Fibroblast of peridontal ligament (primary cell): Measurements from ENCODE around the gene MLEC.

ENCODE experiments used
- DNase-seq: peaks from one replicate; pipeline ENCODE4 v3.0.0-alpha.2; 2010; ENCODE audit errors: extremely low read depth

The MLEC gene, protein sequence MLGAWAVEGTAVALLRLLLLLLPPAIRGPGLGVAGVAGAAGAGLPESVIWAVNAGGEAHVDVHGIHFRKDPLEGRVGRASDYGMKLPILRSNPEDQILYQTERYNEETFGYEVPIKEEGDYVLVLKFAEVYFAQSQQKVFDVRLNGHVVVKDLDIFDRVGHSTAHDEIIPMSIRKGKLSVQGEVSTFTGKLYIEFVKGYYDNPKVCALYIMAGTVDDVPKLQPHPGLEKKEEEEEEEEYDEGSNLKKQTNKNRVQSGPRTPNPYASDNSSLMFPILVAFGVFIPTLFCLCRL

DNA sequence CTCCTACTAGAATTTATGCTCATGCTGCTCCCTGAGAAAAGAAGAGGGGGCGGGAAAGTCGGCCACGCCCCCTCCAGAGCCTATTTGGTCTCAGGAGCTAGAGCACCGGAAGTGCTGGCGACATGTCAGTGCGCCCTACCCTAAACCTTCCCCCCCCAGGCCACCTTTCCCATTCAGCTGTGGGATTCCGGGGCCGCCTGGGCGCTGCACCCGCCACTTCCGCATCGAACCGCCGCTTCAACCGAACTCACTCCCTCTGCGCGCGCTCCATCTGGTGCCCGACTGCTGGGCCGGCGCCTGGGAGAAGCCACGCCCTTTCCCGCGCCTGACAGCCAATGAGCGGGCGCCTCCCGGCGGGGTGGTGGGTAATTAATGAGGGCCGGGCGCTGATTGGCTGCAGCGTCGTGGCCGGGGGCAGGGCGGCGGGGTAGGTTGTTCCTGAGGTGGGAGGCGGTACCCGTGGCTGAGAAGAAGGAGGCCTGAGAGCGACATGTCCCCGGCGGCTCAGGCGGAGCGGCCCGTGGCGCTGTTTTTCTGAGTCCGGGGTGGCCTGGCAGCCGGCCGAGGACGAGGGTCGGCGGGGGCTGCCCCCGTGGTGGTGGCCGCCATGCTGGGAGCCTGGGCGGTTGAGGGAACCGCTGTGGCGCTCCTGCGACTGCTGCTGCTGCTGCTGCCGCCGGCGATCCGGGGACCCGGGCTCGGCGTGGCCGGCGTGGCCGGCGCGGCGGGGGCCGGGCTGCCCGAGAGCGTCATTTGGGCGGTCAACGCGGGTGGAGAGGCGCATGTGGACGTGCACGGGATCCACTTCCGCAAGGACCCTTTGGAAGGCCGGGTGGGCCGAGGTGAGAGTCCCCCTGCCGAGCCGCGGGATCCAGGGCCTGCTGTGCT lies at the start of gene MLEC:
Gene MLEC, plus strand, starts transcription at position 460 of the 888 bp plus-strand sequence. Its CDS starts 148 bp downstream, at position 608.
- peak; percentile 96 for DNase-seq

DNA sequence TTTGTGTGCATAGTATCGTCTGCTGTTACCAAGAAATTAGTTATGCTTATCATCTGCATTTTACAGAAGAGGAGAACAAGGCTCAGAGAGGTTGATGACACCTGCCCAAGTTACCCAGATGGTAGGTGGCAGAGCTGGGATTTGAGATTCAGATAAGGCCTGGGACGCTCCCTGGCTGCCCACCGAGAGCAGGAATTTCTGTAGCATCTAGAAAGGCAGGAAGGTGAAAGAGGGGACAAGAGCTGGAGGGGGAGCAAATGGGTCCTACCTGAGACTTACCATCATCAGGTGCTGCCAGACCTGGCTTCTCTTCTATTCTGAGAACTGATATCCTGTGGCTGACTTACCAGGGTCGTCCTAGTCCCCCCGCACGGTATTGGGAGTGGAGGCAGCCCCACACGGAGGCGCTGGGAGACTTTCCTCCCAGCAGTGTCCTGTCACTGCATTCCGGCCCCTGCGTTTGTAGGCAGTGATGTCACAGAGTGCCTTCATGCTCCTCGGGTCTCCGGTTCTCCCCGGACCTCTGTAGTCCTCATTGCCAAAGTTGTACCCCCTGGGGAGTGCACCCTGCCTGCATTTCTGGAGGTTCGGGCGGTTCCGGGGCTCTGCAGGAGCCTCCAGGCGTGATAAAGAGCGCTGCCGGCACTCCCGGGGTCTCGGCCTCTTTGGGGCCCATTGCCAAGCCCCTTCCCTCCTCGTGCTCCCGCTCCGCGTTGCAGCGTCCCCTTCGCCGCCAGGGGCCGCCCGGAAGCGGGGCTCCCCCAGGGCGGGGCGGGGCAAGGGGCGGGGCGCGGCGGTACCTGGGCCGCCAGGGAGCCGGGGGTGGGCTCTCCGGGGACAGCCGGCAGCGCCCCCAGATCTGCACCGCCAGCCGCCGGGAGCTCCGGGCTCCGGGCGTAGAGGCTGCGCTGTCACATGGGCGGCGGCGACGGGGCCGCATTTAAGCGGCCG lies 46.9 kb upstream of the MLEC start, which contains the start of gene CABP1:
Gene CABP1, plus strand, starts transcription at position 856 of the 951 bp plus-strand sequence. Its CDS starts 60 bp downstream, at position 916.
- DNase-seq = no peak

DNA sequence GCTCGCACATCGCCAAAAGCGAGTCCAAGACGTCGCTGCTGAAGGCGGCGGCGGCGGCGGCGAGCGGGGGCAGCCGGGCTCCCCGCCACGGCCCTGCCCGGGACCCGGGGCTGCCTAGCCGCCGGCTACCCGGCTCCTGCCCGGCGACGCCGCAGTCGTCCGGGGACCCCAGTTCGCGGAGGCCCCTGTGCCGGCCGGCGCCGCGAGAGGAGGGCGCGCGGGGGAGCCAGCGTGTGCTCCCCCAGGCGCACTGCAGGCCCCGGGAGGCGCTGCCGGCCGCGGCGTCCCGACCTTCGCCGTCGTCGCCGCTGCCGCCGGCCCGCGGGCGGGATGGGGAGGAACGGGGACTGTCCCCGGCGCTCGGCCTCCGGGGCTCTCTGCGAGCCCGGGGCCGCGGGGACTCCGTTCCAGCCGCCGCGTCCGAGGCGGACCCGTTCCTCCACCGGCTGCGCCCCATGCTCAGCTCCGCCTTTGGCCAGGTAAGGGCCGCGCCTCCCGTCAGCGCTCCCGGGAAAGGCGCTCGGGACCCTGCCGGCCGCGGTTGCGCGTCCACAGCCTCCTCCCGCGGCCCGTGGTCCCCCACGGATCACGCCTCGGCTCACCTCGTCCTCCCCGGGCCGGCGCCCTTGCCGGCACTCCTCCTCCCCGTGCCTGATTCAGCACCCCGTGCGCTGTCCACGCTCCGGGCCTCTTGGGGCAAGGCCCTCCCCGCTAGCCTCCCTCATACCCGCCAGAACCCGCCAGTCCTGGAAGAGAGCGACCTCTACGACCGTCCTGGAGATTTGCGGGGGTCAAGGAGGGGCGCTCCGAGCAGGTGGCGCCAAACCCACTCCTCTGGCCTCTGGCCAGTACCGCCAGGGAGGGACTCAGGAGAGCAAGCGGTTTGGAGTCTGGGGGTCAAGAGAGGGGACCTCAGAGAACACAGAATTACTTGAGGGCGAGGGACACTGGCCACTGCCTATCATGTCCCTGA lies 45.8 kb upstream of the MLEC start:
- peak; percentile 38 for DNase-seq

DNA sequence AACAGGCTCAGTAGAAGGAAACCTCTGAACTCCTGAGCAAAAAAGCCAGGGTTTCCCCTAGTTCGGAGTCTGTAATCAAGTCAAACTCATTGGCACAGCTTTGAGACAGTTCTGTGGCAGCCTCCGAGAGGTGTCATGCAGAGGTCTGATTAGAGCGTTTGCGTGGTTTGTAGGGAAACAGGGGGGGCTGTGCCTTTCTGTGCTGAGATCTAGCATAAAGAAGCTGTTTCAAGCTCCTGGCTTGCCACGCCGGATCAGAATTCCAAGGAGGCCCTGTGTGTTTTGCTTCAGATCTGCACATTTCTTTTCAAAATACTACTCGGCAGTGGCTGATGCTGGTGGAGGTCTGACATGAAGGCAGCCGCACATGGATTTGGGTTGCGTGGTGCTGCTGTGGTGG lies 44.8 kb upstream of the MLEC start:
- no peak for DNase-seq

DNA sequence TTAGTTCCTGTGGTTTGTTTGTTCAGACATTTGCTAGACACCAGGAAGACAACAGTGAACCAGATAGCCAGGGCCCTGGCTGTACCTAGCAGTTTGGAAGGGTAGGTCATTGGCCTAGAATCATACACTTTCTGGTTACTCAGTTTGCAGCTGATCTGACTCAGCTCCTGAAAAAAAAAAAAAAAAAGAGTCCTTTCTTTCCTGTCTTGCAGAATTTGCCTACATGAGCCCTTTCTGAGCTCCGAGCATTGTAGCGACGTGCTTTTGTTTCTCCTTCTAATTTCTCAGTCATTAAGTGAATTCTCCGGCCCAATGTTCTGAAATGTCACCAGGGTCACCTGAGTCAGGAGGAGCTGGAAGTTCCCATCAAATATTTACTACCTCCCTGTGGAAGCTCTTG lies 44.1 kb upstream of the MLEC start:
- DNase-seq = peak; percentile 5

DNA sequence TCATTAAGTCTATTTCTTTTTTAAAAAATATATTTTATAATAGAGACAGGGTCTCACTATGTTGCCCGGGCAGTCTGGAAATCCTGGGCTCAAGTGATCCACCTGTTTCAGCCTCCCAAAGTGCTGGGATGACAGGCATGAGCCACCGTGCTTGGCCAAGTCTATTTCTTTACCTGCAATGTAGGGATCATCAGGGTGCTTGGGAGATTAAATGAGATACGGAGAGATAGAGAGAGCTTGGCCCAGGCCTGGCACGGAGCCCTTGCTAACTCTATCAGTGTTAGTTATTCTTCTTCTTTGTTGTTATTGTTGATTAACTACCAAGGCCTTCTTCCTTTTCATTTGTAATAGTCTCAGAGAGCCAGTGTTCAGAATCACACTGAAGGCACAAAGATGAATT lies 43.4 kb upstream of the MLEC start:
- DNase-seq = no peak

DNA sequence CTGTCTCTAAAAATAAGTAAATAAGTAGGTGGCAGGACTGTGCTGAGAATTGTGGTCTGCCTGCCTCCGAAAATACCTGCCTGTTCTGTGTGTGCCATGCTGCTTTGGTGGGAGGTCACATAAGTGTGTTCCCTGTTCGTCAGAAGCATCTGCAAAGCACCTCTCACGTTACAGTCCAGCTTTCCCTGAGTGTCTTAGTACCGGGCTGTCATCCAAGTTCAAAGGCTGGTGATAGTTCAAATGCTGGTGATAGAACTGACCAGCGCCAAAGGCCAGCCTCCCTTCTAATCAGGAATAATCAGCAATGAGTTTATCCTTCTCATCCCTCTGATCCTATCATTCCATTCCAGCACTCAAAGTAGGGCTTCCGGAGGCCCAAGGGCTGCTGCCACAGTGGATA lies 40.9 kb upstream of the MLEC start:
- no peak for DNase-seq

DNA sequence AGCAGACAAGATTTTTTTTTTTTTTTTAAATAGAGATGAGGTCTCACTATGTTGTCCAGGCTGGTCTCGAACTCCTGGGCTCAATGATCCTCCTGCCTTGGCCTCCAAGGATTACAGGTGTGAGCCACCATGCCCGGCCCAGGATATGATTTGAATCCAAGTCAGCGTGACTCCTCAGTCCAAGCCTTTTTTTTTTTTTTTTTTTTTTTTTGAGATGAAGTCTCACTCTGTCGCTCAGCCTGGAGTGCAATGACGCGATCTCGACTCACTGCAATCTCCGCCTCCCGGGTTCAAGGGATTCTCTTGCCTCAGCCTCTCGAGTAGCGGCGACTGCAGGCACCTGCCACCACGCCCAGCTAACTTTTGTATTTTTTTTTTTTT lies 39.6 kb upstream of the MLEC start:
- no peak for DNase-seq

DNA sequence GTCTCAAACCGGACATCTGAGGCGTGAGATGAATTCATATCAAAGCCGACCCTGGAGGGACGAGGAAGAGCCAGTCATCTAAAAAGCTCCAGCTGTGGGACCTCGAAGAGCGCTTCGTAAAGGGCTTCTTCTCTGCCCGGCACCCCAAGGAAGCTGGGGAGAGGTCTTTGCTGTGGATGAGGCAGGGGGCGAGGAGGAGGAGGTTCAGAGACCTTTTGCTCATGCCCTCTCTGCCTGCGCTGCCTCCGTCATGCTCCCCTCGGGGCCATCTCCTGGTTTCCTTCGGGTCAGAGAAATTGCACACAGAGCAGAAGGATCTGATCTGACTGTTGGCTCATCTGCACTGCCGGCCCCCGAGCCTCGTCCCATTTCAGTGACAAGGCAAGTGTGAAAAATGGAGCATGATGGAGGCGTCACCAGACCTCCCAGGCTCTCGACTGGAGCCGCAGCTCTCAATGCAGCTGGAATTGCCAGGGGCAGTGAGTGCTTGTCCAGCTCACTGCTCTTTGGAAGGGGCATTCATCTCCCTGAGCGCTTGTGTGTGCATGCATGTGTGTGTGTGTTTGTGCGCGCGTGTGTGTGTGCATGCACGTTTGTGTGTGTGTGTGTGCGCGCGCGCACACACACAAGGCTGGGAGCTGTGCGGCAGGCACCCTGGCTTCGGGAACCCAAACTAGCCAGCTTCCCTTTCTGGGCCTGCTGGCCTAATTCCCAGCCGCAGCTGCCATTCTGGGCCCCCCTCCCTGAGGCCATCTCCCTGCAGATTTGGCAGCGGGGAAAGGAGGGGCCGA lies 37.3 kb upstream of the MLEC start:
- peak; percentile 17 for DNase-seq

DNA sequence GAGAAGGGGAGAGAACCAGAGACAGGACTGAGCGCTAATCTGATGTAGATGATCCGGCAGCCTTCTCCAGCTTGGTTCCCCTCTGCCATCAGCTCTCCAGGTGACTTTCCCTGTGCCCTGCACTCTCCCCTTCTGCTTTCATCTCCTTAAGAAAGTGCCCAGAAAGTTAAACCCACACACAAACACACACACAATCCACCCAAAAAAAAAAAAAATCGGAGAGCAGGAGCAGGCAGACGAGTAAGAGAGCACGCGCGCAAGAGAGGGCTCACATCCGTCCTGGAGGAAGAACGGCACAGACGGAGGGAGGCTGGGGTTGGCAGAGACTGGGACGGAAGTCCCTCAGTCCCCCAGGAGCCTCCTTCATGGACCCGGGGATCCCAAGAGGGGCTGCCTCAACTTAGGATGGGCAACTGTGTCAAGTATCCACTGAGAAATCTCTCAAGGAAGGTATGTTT lies 36.7 kb upstream of the MLEC start:
- no peak for DNase-seq

DNA sequence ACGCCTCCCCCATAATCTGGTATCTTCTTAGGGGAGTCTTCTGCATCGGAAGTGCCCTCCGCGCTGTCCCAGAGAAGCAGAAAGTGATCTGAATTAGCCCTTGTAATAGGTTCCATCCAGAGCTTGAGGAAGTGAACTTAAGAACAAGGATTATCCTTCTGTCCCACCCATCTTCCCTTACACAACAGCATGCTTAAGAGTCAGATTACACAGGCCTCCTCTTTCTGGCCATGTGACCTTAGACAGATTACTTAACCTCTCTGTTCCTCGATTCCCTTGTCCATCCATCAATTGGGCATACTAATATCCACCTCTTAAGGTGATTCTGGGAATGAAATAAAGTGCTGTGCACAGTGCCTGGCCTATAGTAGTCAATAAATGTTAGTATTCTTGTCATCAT lies 35.1 kb upstream of the MLEC start:
- peak; percentile 49 for DNase-seq

DNA sequence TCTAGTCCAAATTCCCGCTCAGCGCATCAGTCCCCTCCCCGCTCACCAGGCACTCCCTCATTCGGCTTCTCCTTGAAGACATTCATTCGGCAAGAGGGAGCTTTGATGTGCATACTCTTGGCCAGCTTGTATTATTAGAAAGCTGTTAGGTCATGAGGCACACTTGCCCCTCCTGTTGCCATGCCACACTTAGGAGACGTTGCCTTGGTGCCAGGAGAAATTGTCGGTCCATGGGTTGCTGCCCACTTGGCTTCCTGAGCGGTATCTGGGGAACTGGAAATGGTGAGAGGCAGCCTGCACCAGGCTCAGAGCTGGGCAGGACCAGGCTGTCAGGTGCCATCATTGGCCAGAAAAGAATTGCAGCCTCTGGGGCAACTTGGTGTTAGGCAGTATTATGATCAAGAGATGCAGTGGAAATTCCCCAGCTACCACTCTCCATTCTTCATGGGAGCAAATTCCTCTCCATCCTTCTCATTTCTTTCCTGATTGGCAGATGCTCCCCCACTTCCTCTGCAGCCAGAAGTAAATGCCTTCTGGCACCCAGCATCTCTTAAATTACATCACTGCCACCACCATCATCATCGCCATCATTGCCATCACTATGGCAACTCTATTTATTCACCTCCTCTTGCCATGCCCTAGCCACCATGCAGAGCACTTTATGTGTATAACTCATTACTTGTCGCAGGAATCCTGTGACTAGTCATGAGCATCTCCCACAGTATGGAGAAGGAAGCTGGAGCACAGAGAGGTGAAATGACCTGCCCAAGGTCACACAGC lies 34.1 kb upstream of the MLEC start:
- DNase-seq = no peak

DNA sequence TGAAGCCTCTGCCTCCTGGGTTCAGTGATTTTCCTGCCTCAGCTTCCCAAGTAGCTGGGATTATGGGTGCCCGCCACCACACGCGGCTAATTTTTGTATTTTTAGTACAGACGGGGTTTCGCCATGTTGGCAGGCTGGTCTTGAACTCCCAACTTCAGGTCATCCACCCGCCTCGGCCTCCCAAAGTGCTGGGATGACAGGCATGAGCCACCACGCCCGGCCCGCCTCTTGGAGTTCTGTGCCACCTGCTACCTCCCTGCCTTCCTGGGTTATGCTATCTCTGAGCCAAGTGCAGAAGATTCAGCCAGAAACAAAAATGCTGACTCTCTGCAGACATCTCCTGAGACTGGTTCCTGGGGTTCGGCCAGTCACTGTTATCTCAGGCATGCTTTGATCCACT lies 33.3 kb upstream of the MLEC start:
- DNase-seq = no peak

DNA sequence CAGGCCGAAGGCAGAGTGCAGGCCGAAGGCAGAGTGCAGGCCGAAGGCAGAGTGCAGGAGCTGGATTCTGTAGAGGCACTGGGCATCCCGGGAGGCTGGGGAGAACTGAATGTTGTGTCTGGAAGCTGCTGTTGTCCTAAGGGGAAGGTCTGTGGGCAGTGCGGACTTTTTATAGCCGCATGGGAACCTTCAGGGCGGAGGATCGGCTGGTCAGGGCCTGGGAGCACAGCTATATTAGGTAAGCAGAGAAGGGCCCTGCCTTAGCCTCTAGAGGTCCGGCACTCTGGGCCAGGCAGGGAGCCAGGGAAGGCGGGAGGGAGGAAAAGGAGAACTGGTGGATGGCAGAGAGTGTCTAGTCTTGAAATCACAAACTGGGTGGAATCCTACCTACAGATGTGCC lies 32.3 kb upstream of the MLEC start:
- no peak for DNase-seq

DNA sequence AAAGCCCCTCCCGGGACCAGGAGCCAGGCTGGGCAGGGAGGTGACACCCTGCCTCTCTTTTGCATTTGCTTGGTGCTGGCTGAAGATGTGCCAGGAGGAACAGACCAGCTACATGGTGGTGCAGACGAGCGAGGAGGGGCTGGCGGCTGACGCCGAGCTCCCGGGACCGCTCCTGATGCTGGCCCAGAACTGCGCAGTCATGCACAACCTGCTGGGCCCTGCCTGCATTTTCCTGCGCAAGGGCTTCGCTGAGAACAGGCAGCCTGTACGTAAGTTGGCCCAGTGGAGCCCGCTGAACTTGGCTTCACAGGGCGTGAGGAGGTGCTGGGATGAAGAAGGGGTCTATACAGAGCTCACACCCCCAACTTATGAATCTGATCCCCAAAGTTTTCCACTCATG lies 30.9 kb upstream of the MLEC start:
- DNase-seq = no peak

DNA sequence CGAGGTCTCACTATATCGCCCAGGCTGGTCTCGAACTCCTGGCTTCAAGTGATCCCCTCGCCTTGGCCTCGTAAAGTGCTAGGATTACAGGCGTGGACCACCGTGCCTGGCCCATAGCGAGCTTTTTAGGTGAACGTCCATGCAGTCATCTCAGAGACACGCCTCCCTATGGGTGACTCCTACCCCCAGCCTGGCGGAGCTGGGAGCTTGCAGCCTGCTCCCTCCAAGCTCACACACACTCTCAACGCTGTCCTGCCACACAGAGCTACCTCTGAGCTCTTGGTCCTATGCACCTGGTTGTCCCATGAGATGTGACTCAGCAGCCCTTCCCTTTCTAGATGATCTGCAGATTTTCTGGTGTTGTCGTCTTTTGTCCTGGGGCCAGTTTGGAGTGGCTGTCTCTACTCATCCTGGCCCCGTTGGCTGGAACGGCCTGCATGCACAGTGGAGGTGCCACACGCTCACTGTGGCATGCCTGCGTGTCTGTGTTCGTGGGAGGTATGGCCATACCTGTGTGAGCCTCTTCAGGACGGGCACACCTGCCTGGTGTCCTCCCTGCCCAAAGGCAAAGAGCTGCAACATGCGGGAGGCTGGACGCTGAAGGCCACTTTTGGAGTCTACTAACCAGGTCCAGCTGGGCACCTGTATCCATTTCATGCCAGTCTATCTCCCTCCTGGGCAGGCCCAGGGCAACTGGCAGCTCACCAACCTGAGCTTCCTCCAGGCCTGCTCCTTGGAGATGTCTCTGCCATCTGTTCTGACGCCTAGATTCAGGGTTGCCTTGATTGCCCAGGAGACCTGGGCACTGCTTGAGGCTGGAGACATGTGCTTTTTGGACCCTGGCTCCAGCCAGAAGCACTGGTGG lies 28.4 kb upstream of the MLEC start:
- DNase-seq = no peak

DNA sequence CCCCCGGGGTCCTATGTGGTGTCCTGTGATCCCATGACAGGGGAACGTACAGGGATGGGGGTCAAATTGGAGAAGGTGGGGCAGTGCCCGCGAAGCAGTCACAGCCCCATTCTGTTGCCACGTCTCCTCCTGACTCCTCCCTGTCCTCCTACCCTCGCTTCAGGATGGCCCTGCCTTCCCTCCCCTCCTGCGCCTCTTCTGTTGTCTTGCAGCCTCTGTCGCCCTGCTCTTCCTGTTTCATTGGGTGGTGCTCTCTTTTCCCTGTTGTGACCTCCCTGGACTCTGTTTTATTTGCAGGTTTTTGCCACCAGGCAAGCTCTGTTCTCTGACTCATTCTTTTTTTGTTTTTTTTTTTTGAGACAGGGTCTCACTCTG lies 27.8 kb upstream of the MLEC start:
- DNase-seq = no peak

DNA sequence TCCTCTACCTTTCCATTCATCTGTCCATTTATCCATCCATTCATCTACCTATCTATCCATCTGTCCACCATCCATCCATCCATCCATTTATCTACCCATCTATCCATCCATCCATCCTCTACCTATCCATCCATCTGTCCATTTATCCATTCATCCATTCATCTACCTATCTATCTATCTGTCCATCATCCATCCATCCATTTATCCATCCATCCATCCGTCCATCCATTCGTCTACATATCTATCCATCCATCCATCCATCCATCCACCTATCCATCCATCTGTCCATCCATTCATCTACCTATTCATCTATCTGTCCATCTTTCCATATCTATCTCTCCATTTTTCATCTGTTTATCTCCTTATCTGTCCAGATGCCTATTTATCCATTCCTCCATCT lies 25.5 kb upstream of the MLEC start:
- DNase-seq = no peak
